ENCODE results near the gene YTHDF1. TPM values are rescaled to one million over a fixed set of nuclear protein-coding genes. Genes with fewer than 3 reads are reported as not detected.

YTHDF1 gene
- total RNA-seq, 1 experiment from 2014 or later, result 196 TPM

DNA sequence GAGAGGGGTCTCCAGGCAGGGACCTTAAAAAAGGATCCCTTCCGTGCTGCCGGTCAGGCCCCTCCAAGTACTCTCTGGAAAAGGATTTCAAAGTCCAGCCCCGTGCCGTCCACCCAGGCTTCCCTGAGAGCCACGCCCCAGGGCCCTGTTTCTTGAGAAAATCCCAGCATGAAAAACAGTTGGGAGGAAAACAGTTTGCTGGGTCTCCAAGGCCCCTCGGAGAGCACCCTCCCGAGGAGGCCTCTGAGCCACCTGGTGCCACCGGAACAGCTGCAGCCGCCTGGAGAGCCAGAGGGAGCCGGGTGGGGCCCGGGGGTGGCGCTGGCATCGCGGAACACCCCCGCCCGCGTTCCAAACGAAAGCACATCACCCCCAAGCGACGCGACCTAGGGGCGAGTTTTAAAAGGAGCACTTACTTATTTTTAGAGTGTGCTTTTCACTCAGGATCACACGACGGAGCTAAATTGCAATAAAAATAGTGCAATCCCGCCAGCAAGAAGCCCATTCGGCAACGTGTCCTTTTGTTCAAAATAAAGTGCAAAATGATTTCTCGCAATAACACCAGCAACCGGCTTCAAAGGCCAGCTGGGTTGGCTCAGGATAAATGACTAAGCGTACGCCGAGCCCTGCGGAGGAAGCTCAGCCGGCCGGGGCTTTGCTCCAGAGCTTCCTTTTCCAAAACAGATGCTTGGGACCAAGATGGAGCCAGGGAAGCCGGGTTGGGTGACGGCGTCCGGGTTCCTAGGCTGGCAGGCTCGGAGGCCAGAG, 64.2 kb downstream of the YTHDF1 start:
- intact Hi-C loops (cut with micrococcal nuclease; ENCODE audit: unreplicated experiment), result no loop called here
- ChIA-PET CTCF (no interaction called here), POLR2A (no interaction called here)
- Histone ChIP-seq H3K4me1 (peaks cover 7% of the 10 kb centered on the region; the same call in 1 of the 2 replicates), H3K27me3 (replicated peaks; ENCODE audit: control insufficient read depth, insufficient read depth, low read length) (peaks cover 8% of the 10 kb centered on the region), H3K36me3 (ENCODE audit: control insufficient read depth, insufficient read depth, low read length) (no peaks in the 10 kb centered on the region), H3K4me3 (ENCODE audit: low read depth, low read length) (no peak overlapping the region), H3K9me3 (peaks cover 22% of the 10 kb centered on the region)
- H3K4me3 Mint-ChIP-seq (ENCODE audit: unreplicated experiment), result no peak overlapping the region
- TF ChIP-seq CTCF (IDR thresholded peaks at IDR 0.05; ENCODE audit: insufficient read depth in 1 of 2, low read depth in 1 of 2, low read length in 1 of 2, severe bottlenecking in 1 of 2, unreplicated experiment in 1 of 2), result no peak
- H3K9me3 Mint-ChIP-seq (ENCODE audit: unreplicated experiment), result peaks cover 20% of the 10 kb centered on the region
- no peaks in the 10 kb centered on the region for H3K4me1 Mint-ChIP-seq (ENCODE audit: low read depth, unreplicated experiment)
- no TSS peak for BruUV-seq (replicated peaks)
- DNase-seq, result no peak
- no peak overlapping the region for H3K27ac Mint-ChIP-seq (ENCODE audit: unreplicated experiment)
- H3K36me3 Mint-ChIP-seq (ENCODE audit: insufficient read depth, unreplicated experiment), result no peaks in the 10 kb centered on the region
- peaks cover 32% of the 10 kb centered on the region for H3K27me3 Mint-ChIP-seq (ENCODE audit: insufficient read depth, unreplicated experiment)

GRCh38 chr20:63150911-63151531, 64.9 kb downstream of the YTHDF1 start:
- ChIA-PET CTCF (interaction anchor here (0.5 kb wide), 1 partner anchor 107 kb away, joined by 3 read pairs; no protein-coding TSS in a partner anchor), POLR2A (no interaction called here)
- no TSS peak for BruUV-seq (replicated peaks)
- peak in 1 of 2 experiments; percentile 44 for DNase-seq
- no peak for TF ChIP-seq CTCF (IDR thresholded peaks at IDR 0.05; ENCODE audit: insufficient read depth in 1 of 2, low read depth in 1 of 2, low read length in 1 of 2, severe bottlenecking in 1 of 2, unreplicated experiment in 1 of 2)
- Histone ChIP-seq H3K4me1 (peaks cover 7% of the 10 kb centered on the region; the same call in 1 of the 2 replicates), H3K36me3 (ENCODE audit: control insufficient read depth, insufficient read depth, low read length) (no peaks in the 10 kb centered on the region), H3K27me3 (replicated peaks; ENCODE audit: control insufficient read depth, insufficient read depth, low read length) (peaks cover 7% of the 10 kb centered on the region), H3K9me3 (peaks cover 23% of the 10 kb centered on the region), H3K4me3 (ENCODE audit: low read depth, low read length) (no peak overlapping the region)
- no peaks in the 10 kb centered on the region for H3K4me1 Mint-ChIP-seq (ENCODE audit: low read depth, unreplicated experiment)
- peaks cover 24% of the 10 kb centered on the region for H3K9me3 Mint-ChIP-seq (ENCODE audit: unreplicated experiment)
- H3K36me3 Mint-ChIP-seq (ENCODE audit: insufficient read depth, unreplicated experiment), result no peaks in the 10 kb centered on the region
- no peak overlapping the region for H3K27ac Mint-ChIP-seq (ENCODE audit: unreplicated experiment)
- intact Hi-C loops (cut with micrococcal nuclease; ENCODE audit: unreplicated experiment), result no loop called here
- H3K27me3 Mint-ChIP-seq (ENCODE audit: insufficient read depth, unreplicated experiment), result peaks cover 29% of the 10 kb centered on the region
- H3K4me3 Mint-ChIP-seq (ENCODE audit: unreplicated experiment), result no peak overlapping the region

DNA sequence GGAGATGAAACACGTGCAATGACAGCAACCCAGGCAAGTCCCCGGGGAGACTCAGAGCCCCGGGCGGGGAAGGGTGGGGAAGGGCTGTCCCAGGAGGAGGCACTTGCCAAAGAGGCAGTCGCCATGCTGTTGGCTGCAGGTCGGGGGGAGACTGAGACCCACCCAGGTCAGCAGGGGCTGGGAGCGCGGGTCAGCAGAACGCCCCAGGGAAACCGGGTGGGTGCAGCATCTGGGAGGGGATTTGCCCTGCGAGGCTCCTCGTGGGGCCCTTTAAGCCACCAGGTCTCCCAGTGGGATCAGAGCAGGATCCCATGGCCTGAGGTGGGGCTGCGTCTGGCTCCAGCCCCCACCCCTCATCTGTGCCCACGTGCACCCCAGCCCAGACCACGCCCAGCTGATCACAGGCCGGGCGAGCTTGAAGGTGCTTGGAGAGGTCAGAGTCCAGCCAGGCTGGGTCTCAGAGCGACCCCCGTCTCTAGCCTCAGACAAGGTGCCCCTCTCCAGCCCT, 65.5 kb downstream of the YTHDF1 start:
- no peak overlapping the region for H3K4me3 Mint-ChIP-seq (ENCODE audit: unreplicated experiment)
- H3K36me3 Mint-ChIP-seq (ENCODE audit: insufficient read depth, unreplicated experiment), result no peaks in the 10 kb centered on the region
- no TSS peak for BruUV-seq (replicated peaks)
- H3K27ac Mint-ChIP-seq (ENCODE audit: unreplicated experiment), result no peak overlapping the region
- TF ChIP-seq CTCF (IDR thresholded peaks at IDR 0.05; ENCODE audit: insufficient read depth in 1 of 2, low read depth in 1 of 2, low read length in 1 of 2, severe bottlenecking in 1 of 2, unreplicated experiment in 1 of 2), result no peak
- intact Hi-C loops (cut with micrococcal nuclease; ENCODE audit: unreplicated experiment), result no loop called here
- H3K4me1 Mint-ChIP-seq (ENCODE audit: low read depth, unreplicated experiment), result no peaks in the 10 kb centered on the region
- peaks cover 23% of the 10 kb centered on the region for H3K9me3 ChIP-seq
- POLR2A ChIA-PET, result no interaction called here
- H3K4me1 ChIP-seq, result peaks cover 7% of the 10 kb centered on the region; the same call in 1 of the 2 replicates
- peaks cover 27% of the 10 kb centered on the region for H3K27me3 Mint-ChIP-seq (ENCODE audit: insufficient read depth, unreplicated experiment)
- peaks cover 24% of the 10 kb centered on the region for H3K9me3 Mint-ChIP-seq (ENCODE audit: unreplicated experiment)
- H3K36me3 ChIP-seq (ENCODE audit: control insufficient read depth, insufficient read depth, low read length), result no peaks in the 10 kb centered on the region
- H3K4me3 ChIP-seq (ENCODE audit: low read depth, low read length), result no peak overlapping the region
- CTCF ChIA-PET, result interaction anchor here (0.5 kb wide), 1 partner anchor 107 kb away, joined by 3 read pairs; no protein-coding TSS in a partner anchor
- peaks cover 7% of the 10 kb centered on the region for H3K27me3 ChIP-seq (replicated peaks; ENCODE audit: control insufficient read depth, insufficient read depth, low read length)
- peak in 1 of 2 experiments; percentile 48 for DNase-seq

Data from Caco-2 (cell line).